ENCODE data around the gene ZNF638.

GRCh38 chr2:71458413-71459083 is 127.0 kb downstream of the ZNF638 start:
- TF ChIP-seq CSDC2 (CRISPR knock-in tag; IDR thresholded peaks at IDR 0.05) (no peak), PPARA (CRISPR knock-in tag; IDR thresholded peaks at IDR 0.05; ENCODE audit: borderline replicate concordance) (no peak)
